ENCODE measurements around the gene IFITM2.
A peak's percentile ranks its signal among the peaks of the same experiment; 100 is the strongest.
"Not testable (repeated sequence)": the region's sequence is repeated elsewhere in the genome, so short reads cannot be mapped to it uniquely, and the experiment has no call there.

The IFITM2 gene

DNA sequence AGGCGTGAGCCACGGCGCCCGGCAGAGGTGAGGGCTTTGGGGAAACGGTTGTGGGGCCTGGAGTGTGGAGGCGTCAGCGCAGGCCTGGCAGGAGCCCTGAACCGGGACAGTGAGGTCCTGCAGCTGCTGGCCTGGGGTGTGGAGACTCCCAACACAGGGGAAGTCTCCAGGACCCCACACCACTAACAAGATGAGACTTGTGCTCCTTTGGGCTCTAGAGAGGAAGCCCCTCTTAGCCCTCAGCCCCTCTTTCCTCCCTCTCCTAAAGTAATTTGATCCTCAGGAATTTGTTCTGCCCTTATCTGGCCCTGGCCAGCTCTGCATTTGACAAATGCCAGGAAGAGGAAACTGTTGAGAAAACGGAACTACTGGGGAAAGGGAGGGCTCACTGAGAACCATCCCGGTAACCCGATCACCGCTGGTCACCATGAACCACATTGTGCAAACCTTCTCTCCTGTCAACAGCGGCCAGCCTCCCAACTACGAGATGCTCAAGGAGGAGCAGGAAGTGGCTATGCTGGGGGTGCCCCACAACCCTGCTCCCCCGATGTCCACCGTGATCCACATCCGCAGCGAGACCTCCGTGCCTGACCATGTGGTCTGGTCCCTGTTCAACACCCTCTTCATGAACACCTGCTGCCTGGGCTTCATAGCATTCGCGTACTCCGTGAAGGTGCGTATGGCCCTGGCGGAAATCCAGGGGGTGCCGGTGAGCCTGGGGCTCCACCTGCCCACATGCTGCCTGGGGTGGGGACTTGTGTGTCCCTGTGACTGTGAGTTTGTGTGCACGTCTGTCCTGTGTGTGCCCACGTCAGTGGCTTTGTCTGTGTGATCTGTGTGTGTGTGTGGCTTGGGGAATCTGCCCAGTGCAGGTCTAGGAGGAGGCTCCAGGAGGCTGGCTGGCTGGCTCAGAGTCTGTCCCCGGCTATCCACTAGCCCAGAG, at the start of gene IFITM2:
IFITM2 (plus strand) TSS at position 51 of the 943 bp plus-strand sequence; CDS start at position 428, 377 bp downstream.
- peak; percentile 51 for DNase-seq

DNA sequence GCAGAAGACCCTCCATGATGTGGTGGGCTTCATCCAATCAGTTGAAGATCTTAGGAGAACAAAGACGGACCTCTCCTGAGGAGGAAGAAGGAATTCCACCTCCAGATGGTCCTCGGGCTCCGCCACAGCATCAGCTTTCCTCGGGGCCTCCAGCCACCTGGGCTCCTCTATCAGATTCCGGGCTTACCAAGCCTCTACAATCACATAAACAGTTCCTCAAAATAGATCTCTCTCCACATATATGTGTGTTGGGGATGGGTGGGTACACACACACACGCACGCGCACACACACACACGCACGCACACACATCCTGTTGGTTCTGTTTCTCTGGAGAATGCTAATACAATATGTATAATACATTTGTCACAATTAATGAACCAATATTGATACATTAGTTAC, 48.2 kb upstream of the IFITM2 start:
- no peak for DNase-seq

DNA sequence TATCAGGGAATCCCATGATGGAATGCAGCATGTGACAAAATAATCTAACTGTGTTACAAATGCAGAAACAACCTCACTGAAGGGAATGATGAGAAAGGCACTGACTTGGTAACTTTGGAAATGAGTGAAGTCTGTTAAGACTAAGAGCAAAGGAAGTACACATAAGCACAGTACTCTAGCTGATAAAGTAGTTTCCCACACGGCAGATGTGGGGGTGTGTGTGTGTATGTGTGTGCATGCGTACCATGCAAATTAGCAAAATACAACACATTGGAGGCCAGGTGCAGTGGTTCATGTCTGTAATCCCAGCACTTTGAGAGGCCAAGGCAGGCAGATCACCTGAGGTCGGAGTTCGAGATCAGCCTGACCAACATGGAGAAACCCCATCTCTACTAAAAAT, 46.0 kb upstream of the IFITM2 start:
- DNase-seq, result no peak

DNA sequence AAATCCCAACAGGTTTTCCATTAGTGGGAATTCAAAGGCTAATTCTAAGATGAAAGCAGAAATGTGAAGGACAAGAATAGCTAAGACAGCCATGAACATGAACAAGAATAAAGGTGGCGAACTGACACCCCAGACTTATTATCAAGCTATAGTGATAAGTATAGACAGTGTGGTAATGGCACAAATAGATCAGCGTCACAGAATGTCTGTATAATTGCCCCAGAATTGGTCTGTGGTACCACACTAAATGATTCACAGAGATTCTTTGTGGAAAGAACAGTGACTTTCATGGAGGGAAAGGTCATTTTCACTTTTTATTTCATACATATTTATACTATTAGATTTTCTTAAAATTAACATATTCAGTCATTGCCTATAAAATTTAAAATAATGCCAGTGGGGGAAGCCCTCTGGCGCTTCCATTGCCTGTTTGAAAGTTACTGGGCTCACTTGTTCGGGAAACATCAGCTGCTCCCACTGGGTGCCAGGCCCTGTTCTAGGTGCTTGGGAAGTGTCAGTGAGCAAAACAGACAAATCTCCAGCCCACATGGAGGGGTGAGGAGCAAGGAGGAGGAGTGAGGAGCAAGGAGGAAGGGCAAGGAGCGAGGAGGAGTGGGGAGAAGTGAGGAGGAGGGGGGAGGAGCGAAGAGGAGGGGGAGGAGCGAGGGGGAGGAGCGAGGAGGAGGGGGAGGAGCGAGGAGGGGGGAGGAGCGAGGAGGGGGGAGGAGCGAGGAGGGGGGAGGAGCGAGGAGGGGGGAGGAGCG, 40.8 kb upstream of the IFITM2 start:
- no peak for DNase-seq

DNA sequence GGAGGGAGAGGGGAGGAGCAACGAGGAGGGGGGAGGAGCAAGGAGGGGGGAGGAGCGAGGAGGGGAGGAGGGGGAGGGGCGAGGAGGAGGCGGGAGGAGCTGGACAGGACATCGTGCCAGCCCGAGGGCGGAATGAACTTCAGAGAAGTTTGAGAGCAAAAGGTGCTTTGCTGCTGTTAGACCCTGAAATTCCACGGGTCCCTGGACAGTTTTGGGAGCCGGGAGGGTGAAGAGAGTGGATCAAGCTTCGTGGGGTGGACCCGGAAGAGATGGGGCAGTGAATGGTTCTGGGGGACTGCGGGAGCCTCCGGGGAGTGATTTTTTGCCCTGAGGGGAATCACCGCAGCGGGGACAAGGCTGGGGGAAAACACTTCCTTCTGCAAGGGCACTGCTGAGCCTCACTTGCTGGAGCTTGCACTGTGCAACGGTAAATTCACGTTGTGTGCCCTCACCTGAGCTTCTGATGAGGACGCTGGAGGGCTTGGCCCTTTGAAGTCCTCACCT, 40.1 kb upstream of the IFITM2 start:
- DNase-seq, result no peak

DNA sequence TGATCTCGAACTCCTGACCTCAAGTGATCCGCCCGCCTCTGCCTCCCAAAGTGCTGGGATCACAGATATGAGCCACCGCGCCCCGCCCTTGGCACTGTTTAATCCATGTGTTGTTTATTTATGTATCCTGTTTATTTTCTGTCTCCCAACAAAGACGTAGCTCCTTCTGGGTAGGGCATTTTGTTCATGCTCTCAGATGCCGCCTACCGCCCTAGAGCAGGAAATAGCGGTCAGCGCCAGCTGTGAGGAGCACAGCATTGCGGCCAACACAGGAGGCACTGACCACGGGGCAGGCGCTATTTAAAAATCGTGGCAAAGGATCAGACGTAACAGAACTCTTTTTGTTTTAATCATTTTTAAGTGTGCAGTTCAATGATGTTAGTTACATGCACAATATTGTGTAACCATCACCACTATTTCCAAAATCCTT, 38.9 kb upstream of the IFITM2 start:
- not testable (repeated sequence) for DNase-seq

DNA sequence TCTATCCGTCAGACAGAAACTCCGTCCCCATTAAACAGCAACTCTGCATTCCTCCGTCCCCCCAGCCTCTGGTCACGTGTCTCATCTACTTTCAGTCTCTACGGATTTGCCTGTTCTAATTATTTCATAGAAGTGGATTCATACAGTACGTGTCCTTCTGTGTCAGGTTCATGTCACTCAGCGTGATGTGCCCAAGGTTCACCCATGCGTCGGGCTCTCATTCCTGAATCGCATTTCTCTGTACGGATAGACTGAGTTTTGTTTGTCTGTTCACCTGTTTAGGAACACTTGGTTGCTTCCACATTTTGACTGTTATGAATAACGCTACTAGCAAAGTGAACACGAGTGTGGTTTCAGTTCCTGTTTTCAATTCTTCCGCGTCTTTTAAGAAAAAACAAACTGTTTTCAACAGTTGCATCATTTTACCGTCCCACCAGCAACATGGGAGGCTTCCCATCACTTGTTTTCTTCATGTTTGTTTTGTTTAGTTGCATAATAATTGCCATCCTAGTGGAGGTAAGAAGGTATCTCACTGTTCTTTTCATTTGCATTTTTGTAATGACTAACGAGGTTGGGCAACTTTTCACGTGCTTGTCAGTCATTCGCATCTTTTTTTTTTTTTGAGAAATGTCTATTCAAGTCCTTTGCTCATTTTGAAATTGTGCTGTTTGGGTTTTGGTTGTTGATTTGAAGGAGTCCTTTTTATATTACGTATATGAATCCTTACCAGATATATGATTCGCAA, 38.3 kb upstream of the IFITM2 start:
- DNase-seq, result no peak

DNA sequence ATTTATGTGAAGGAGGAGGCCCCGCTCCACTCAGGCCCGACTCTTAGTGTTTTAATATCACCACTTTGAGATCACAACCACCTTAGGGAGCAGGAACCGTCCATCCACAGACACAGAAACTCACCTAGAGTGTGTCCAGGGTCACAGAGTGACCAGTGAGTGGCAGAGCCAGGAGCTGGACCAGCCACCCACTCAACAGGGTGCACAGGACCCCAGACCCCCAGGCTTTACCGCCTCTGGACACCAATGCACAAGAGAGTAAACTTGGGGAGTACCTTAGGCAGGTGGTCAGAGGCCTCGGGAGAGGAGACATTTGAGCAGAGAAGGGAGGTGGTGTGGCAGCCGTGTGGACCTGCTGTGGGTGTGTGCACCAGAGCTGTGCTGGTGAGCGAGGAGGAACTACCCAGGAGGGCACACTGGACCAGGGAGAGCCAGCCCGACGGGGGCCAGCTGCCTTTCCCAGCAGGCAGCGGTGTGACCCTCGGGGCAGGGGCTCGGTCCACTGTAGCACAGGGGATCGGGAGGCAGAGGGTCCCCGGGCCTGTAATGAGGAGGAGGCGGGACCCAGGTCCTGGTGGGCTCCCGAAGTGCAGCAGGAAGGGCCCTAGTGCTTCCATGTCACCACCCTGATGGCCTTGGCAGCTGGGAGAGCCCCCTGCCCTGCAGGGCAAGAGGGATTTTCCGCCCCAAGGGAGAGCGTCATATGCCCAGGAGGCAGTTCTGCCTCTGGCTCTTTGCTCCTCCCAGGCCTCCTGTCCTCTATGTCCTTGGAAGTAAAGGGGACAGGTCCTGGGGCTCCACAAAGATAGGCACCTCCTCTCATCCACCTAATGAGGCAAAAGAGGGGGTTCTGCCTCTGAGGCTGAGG, 36.9 kb upstream of the IFITM2 start:
- DNase-seq, result no peak

DNA sequence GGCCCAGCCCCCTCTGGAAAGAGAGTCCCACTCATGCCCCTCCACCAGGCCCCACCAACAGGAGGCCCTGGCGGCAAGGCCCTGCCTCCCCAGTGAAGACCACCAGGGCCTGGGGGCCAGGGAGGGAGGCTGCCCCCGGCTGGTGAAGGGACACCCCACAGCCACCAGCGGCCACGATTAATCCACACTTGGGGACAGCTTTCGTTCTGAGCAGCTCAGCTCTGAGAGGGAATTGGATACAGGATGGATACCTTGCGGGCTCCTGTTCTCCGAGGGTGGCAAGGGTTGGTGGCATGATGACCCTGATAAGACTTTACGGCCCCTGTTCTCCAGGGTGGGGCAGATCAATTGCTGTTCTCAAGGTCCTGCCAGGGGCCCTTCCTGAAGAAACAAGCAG, 36.3 kb upstream of the IFITM2 start:
- DNase-seq, result no peak

DNA sequence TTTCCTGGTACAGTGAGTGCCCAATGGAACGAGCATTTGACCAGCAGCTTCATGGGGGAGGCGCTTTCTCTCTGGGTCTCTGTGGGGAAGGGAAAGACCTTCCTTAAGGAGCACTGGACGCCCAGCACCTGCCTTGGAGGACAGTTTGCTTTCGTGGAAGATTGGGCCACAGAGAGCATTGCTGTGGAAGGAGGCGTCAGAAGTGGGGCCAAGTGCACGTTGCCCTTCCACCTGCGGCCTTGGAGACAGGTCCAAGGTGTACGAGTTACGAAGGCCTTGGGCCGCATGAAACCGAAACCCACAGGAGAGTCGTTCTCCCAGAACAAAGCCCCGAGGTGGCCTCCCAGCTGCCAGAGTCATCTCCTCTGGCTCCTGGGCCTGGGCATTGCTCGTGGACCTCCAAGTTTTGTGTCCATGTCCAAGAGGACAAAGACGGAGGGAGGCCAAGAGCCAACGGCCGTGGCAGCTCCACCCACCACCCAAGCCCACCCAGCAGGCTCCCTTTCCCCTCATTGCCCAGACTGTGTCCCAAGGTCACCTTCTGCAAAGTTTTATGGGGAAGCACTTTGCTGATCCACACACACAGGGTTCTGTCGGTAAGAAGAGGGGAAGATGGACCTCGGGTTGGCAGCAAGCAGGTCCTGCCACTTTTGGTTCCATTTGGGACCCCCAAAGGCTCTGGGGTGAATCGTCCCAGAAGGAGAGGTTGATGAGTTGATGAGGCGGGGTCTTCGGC, 35.3 kb upstream of the IFITM2 start:
- no peak for DNase-seq

DNA sequence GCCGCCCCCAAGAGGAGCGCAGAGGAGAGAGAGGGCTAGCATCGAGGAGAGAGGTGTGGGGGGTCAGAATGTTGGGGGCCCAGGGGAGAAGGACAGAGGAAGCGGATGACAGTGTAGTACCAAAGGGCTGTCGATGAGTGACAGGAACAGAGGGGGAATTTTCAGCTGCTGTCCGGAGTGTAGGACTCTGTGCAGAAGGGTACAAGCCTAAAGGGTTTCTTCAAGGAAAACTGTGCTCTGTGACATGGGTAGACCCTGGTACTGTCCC, 34.8 kb upstream of the IFITM2 start:
- DNase-seq, result no peak

DNA sequence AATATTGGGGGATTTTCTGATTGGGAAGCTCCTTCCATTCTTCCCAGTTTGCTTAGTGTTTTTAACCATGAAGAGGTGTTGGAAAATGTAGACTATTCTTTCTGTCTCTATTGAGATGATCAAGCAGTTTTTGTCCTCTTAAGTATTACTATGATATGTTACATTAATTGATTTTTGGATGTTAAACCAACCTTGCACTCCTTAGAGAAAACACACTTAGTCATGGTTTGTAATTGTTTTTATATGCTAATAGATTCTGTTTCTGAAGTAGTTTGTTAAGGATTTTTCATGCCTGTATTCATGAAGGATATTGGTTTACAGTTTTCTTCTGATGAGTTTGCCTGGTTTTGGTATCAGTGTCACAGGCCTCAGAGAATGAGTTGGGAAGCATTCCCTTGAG, 31.4 kb upstream of the IFITM2 start:
- DNase-seq, result no peak

DNA sequence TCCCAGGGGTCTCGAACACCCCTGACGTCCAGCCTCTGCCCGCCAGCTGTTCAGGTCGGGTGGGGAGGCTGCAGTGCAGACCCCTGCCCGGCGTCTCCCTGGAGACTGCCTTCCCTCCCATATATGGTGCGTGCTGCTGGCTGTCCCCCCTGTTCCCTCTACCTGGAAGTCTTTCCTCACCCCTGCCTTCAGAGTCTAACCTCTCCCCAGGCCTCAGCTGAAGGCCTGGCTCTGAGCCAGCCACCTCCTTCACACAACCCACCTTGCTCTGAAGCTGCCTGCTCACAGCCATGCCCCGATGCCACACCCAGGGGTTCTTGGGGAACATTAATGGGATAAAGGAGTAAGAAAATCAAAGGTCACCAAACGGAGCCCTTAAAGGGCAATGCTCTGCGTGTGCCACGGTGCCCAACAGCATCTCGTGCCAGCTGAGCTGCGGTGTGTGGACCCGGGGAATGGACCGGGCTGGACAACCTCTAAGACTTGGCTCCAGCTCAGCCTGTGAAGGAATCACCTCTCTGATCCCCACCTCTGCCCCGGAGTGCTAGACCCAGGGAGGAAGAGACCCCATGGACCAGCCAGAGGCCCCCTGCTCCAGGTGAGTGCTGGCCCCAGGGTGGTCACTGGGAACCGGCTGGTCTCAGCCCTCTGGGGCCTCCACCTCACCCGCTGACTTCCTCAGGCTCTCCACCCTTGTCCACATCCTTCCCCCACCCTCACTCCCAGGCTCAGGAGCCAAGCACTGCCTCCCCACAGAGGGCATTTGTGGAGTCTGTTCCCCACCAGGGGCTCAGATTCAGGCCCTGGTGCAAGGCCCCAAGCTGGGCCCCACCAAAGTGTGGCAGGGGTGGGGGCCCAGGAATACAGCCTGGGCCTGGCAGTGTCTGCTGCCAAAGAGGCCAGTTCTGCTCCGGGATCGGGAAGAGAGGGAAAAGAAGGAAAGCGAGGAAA, 29.3 kb upstream of the IFITM2 start, which contains the start of gene NLRP6:
NLRP6 (plus strand) TSS at position 407 of the 951 bp plus-strand sequence; CDS start at position 570, 163 bp downstream.
- DNase-seq, result no peak

DNA sequence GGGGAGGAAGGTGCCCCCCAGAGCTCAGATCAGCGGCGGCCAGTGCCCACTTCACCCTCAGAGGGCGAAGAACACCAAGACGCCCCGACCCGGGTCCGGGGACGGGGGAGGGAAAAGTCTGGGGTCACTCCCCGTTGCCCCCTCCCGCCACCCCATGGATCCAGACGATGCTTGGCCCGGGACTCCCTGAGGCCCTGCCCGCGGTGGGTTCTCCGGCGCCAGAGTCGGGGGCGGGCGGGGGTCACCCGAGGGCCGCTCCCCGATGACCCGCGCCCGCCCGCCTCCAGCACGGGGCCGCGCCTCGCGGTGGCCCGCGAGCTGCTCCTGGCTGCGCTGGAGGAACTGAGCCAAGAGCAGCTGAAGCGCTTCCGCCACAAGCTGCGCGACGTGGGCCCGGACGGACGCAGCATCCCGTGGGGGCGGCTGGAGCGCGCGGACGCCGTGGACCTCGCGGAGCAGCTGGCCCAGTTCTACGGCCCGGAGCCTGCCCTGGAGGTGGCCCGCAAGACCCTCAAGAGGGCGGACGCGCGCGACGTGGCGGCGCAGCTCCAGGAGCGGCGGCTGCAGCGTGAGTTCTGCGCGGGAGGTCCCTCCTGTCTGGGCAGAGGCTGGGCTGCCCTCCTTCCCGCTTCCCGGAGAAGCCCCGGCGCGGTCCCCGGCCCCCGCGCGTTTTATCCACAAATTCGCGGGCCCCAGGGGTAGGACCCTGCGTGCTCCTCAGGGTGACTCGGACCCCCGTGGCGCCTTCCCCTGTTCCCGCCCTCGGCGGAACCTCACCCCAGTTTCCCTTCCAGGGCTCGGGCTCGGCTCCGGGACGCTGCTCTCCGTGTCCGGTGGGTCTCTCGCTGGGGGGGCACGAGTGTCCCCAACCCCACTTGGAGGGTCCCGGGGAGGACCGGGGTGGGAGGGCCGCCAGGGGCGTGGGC, 28.3 kb upstream of the IFITM2 start:
- DNase-seq, result no peak

DNA sequence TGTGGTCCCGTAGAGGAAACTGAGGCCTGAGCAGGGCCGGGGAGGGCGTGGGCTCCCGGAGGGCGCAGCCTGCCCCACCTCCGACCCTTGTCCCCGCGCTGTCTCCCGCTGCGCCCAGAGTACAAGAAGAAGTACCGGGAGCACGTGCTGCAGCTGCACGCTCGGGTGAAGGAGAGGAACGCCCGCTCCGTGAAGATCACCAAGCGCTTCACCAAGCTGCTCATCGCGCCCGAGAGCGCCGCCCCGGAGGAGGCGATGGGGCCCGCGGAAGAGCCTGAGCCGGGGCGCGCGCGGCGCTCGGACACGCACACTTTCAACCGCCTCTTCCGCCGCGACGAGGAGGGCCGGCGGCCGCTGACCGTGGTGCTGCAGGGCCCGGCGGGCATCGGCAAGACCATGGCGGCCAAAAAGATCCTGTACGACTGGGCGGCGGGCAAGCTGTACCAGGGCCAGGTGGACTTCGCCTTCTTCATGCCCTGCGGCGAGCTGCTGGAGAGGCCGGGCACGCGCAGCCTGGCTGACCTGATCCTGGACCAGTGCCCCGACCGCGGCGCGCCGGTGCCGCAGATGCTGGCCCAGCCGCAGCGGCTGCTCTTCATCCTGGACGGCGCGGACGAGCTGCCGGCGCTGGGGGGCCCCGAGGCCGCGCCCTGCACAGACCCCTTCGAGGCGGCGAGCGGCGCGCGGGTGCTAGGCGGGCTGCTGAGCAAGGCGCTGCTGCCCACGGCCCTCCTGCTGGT, 27.5 kb upstream of the IFITM2 start:
- DNase-seq, result no peak

DNA sequence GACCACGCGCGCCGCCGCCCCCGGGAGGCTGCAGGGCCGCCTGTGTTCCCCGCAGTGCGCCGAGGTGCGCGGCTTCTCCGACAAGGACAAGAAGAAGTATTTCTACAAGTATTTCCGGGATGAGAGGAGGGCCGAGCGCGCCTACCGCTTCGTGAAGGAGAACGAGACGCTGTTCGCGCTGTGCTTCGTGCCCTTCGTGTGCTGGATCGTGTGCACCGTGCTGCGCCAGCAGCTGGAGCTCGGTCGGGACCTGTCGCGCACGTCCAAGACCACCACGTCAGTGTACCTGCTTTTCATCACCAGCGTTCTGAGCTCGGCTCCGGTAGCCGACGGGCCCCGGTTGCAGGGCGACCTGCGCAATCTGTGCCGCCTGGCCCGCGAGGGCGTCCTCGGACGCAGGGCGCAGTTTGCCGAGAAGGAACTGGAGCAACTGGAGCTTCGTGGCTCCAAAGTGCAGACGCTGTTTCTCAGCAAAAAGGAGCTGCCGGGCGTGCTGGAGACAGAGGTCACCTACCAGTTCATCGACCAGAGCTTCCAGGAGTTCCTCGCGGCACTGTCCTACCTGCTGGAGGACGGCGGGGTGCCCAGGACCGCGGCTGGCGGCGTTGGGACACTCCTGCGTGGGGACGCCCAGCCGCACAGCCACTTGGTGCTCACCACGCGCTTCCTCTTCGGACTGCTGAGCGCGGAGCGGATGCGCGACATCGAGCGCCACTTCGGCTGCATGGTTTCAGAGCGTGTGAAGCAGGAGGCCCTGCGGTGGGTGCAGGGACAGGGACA, 26.7 kb upstream of the IFITM2 start:
- DNase-seq, result no peak

DNA sequence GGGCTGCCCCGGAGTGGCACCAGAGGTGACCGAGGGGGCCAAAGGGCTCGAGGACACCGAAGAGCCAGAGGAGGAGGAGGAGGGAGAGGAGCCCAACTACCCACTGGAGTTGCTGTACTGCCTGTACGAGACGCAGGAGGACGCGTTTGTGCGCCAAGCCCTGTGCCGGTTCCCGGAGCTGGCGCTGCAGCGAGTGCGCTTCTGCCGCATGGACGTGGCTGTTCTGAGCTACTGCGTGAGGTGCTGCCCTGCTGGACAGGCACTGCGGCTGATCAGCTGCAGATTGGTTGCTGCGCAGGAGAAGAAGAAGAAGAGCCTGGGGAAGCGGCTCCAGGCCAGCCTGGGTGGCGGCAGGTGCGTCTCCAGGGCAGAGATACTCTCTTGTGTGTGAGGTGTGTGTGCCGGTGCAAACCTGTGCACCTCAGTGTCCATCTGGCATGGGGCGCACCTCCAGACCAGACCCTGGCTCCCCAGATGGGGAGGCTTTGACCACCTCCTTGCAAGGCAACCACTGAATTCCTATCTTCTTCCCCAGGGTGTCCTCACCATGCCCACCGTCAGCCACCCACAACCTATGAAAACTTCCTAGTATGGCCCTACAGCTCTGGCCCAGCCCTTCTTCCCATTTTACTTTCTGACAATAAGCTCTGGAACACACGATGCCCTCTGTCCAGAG, 26.0 kb upstream of the IFITM2 start:
- DNase-seq, result no peak
